Muscle of leg (tissue), 11 donors: ENCODE data around the gene MBOAT1. TPM values are rescaled to one million over a fixed set of nuclear protein-coding genes. Genes with fewer than 3 reads are reported as not detected.

Experiments used
- DNase-seq: peaks from one replicate; pipeline ENCODE4 v3.0.0; 2013
- H3K27ac ChIP-seq: one replicate; pipeline ENCODE4 v1.5.1; 2013; ENCODE audit warnings: mild to moderate bottlenecking, low read length, control low read depth
- H3K27me3 ChIP-seq: one replicate; pipeline ENCODE4 v1.6.1; 2013; ENCODE audit warnings: low read length; ENCODE audit not compliant: control insufficient read depth, insufficient read depth
- H3K36me3 ChIP-seq: one replicate; pipeline ENCODE4 v1.6.1; 2013; ENCODE audit warnings: low read length; ENCODE audit not compliant: control insufficient read depth, insufficient read depth
- H3K4me1 ChIP-seq: one replicate; pipeline ENCODE4 v1.6.1; 2013; ENCODE audit warnings: low read length; ENCODE audit not compliant: control insufficient read depth, insufficient read depth
- H3K4me3 ChIP-seq: one replicate; pipeline ENCODE4 v1.5.1; 2013; ENCODE audit warnings: low read length, control low read depth
- H3K9me3 ChIP-seq: replicated peaks from 2 replicates; pipeline ENCODE4 v1.6.1; 2013; ENCODE audit warnings: low read depth, low read length; ENCODE audit not compliant: control insufficient read depth
- WGBS: methylation state at CpG from one replicate; pipeline ENCODE4 v1.1.5; 2013; ENCODE audit warnings: missing lambda C conversion rate; ENCODE audit not compliant: insufficient coverage; 5-methylcytosine and 5-hydroxymethylcytosine counted together
- polyA plus RNA-seq, 8 donors: library from polyadenylated mRNA; unstranded; fragments of 120-200 nt; gene quantifications; one replicate each; pipeline versions ENCODE4 v1.2.1 to v1.2.3, GENCODE V29; 2013; ENCODE audit warnings: inconsistent platforms in 1 of 8, low replicate concordance in 1 of 8; ENCODE audit not compliant: insufficient read length in 8 of 8, insufficient read depth in 1 of 8
- total RNA-seq: library from RNA; stranded (reverse); fragments of 120-200 nt; gene quantifications from one replicate; pipeline ENCODE4 v1.2.4, GENCODE V29; 2013

MBOAT1 gene
- total and polyA plus RNA-seq, 9 donors = 3.5 to 6.1 (median 4.5) TPM

GRCh38 chr6:20234136-20234535 is 21.9 kb upstream of the MBOAT1 start:
- H3K9me3 ChIP-seq = no peaks in the 10 kb centered on the region
- H3K4me1 ChIP-seq = no peaks in the 10 kb centered on the region
- peak; percentile 36 for DNase-seq
- 31% methylated on average over 7 of the region's 7 CpGs for WGBS
- no peak overlapping the region for H3K27ac ChIP-seq
- no peaks in the 10 kb centered on the region for H3K27me3 ChIP-seq
- no peak overlapping the region for H3K4me3 ChIP-seq
- H3K36me3 ChIP-seq = no peaks in the 10 kb centered on the region

- H3K9me3 ChIP-seq = no peaks in the 10 kb centered on the region
- no peaks in the 10 kb centered on the region for H3K36me3 ChIP-seq
- H3K27me3 ChIP-seq = no peaks in the 10 kb centered on the region
- no peaks in the 10 kb centered on the region for H3K4me1 ChIP-seq
- DNase-seq = no peak
- 96% methylated on average over 42 of the region's 44 CpGs for WGBS
- H3K27ac ChIP-seq = no peak overlapping the region
- no peak overlapping the region for H3K4me3 ChIP-seq
Observed at GRCh38 chr6:20233007-20233730, 20.9 kb upstream of the MBOAT1 start.

- no peaks in the 10 kb centered on the region for H3K9me3 ChIP-seq
- H3K27me3 ChIP-seq = no peaks in the 10 kb centered on the region
- H3K4me1 ChIP-seq = no peaks in the 10 kb centered on the region
- H3K4me3 ChIP-seq = no peak overlapping the region
- no peak overlapping the region for H3K27ac ChIP-seq
- WGBS = no CpG with 5 or more reads among the region's 2 CpGs
- no peak for DNase-seq
- H3K36me3 ChIP-seq = no peaks in the 10 kb centered on the region
Observed at GRCh38 chr6:20232188-20232587, 19.9 kb upstream of the MBOAT1 start.

- WGBS = no CpG with 5 or more reads among the region's 4 CpGs
- Histone ChIP-seq H3K4me3 (no peak overlapping the region), H3K4me1 (no peaks in the 10 kb centered on the region), H3K27me3 (no peaks in the 10 kb centered on the region), H3K36me3 (no peaks in the 10 kb centered on the region), H3K9me3 (no peaks in the 10 kb centered on the region), H3K27ac (no peak overlapping the region)
- no peak for DNase-seq
Observed at GRCh38 chr6:20230401-20231119, 18.3 kb upstream of the MBOAT1 start.

- H3K27ac ChIP-seq = no peak overlapping the region
- DNase-seq = no peak
- no peaks in the 10 kb centered on the region for H3K27me3 ChIP-seq
- H3K4me3 ChIP-seq = no peak overlapping the region
- H3K9me3 ChIP-seq = no peaks in the 10 kb centered on the region
- no peaks in the 10 kb centered on the region for H3K36me3 ChIP-seq
- WGBS = 83% methylated on average over 1 of the region's 4 CpGs
- no peaks in the 10 kb centered on the region for H3K4me1 ChIP-seq
Observed at GRCh38 chr6:20229881-20230280, 17.6 kb upstream of the MBOAT1 start.

- no peaks in the 10 kb centered on the region for H3K4me1 ChIP-seq
- no peaks in the 10 kb centered on the region for H3K9me3 ChIP-seq
- H3K27me3 ChIP-seq = no peaks in the 10 kb centered on the region
- no peak for DNase-seq
- no peak overlapping the region for H3K27ac ChIP-seq
- no CpG with 5 or more reads among the region's 2 CpGs for WGBS
- H3K4me3 ChIP-seq = no peak overlapping the region
- no peaks in the 10 kb centered on the region for H3K36me3 ChIP-seq
Observed at GRCh38 chr6:20227350-20227749, 15.1 kb upstream of the MBOAT1 start.

GRCh38 chr6:20223141-20223540 is 10.9 kb upstream of the MBOAT1 start:
- Histone ChIP-seq H3K4me1 (no peaks in the 10 kb centered on the region), H3K4me3 (no peak overlapping the region), H3K27me3 (no peaks in the 10 kb centered on the region), H3K36me3 (no peaks in the 10 kb centered on the region), H3K27ac (no peak overlapping the region), H3K9me3 (no peaks in the 10 kb centered on the region)
- no CpG with 5 or more reads among the region's 1 CpG for WGBS
- no peak for DNase-seq

GRCh38 chr6:20221421-20221820 is 9.2 kb upstream of the MBOAT1 start:
- 28% methylated on average over 3 of the region's 3 CpGs for whole genome bisulfite sequencing
- no peak overlapping the region for H3K4me3 ChIP-seq
- no peaks in the 10 kb centered on the region for H3K36me3 ChIP-seq
- no peak overlapping the region for H3K27ac ChIP-seq
- no peaks in the 10 kb centered on the region for H3K4me1 ChIP-seq
- no peaks in the 10 kb centered on the region for H3K27me3 ChIP-seq
- no peaks in the 10 kb centered on the region for H3K9me3 ChIP-seq
- DNase-seq = no peak

GRCh38 chr6:20220359-20220758 is 8.1 kb upstream of the MBOAT1 start:
- WGBS = 100% methylated on average over 1 of the region's 3 CpGs
- Histone ChIP-seq H3K4me3 (no peak overlapping the region), H3K27me3 (no peaks in the 10 kb centered on the region), H3K36me3 (no peaks in the 10 kb centered on the region), H3K9me3 (no peaks in the 10 kb centered on the region), H3K27ac (no peak overlapping the region), H3K4me1 (no peaks in the 10 kb centered on the region)
- DNase-seq = no peak

GRCh38 chr6:20217891-20218290 is 5.6 kb upstream of the MBOAT1 start:
- Histone ChIP-seq H3K36me3 (no peaks in the 10 kb centered on the region), H3K27me3 (no peaks in the 10 kb centered on the region), H3K4me1 (peaks cover 8% of the 10 kb centered on the region), H3K27ac (no peak overlapping the region), H3K9me3 (no peaks in the 10 kb centered on the region), H3K4me3 (no peak overlapping the region)
- WGBS = no CpG with 5 or more reads among the region's 2 CpGs
- peak; percentile 53 for DNase-seq
